ENCODE results near the gene SLC10A1. TPM values are rescaled to one million over a fixed set of nuclear protein-coding genes. Genes with fewer than 3 reads are reported as not detected.

SLC10A1 gene
- polyA plus RNA-seq, 1 experiment: not detected

- H3K27me3 ChIP-seq (ENCODE audit: control insufficient read depth, insufficient read depth, low read length): no peaks in the 10 kb centered on the region
- H3K9me3 ChIP-seq (ENCODE audit: control insufficient read depth, insufficient read depth, low read length): no peaks in the 10 kb centered on the region
- DNase-seq (ENCODE audit: low read depth, low spot score): no peak
- ChIA-PET CTCF (interaction anchor here (0.9 kb wide), 1 partner anchor 27 kb away, joined by 4 read pairs; no protein-coding TSS in a partner anchor), POLR2A (no interaction called here)
- H3K27ac ChIP-seq (ENCODE audit: low read depth, low read length): no peak overlapping the region
- no peak for TF ChIP-seq CTCF (IDR thresholded peaks at IDR 0.05; ENCODE audit: low read depth, low read length)
- no peak overlapping the region for H3K4me3 ChIP-seq (ENCODE audit: low read depth, low read length)
Measured at GRCh38 chr14:69754487-69754886, 42.6 kb downstream of the SLC10A1 start.

- POLR2A ChIA-PET: no interaction called here
- DNase-seq (ENCODE audit: low read depth, low spot score): no peak
- Histone ChIP-seq H3K27me3 (ENCODE audit: control insufficient read depth, insufficient read depth, low read length) (no peaks in the 10 kb centered on the region), H3K4me3 (ENCODE audit: low read depth, low read length) (no peak overlapping the region), H3K27ac (ENCODE audit: low read depth, low read length) (no peak overlapping the region), H3K9me3 (ENCODE audit: control insufficient read depth, insufficient read depth, low read length) (no peaks in the 10 kb centered on the region)
- no peak for TF ChIP-seq CTCF (IDR thresholded peaks at IDR 0.05; ENCODE audit: low read depth, low read length)
- CTCF ChIA-PET: no interaction called here
Measured at GRCh38 chr14:69753860-69754259, 43.2 kb downstream of the SLC10A1 start.

- no peak for DNase-seq (ENCODE audit: low read depth, low spot score)
- ChIA-PET CTCF (no interaction called here), POLR2A (no interaction called here)
- TF ChIP-seq CTCF (IDR thresholded peaks at IDR 0.05; ENCODE audit: low read depth, low read length): no peak
- Histone ChIP-seq H3K27me3 (ENCODE audit: control insufficient read depth, insufficient read depth, low read length) (no peaks in the 10 kb centered on the region), H3K4me3 (ENCODE audit: low read depth, low read length) (no peak overlapping the region), H3K9me3 (ENCODE audit: control insufficient read depth, insufficient read depth, low read length) (no peaks in the 10 kb centered on the region), H3K27ac (ENCODE audit: low read depth, low read length) (no peak overlapping the region)
Measured at GRCh38 chr14:69752773-69753172, 44.3 kb downstream of the SLC10A1 start.

- Histone ChIP-seq H3K4me3 (ENCODE audit: low read depth, low read length) (no peak overlapping the region), H3K27ac (ENCODE audit: low read depth, low read length) (no peak overlapping the region), H3K27me3 (ENCODE audit: control insufficient read depth, insufficient read depth, low read length) (no peaks in the 10 kb centered on the region), H3K9me3 (ENCODE audit: control insufficient read depth, insufficient read depth, low read length) (no peaks in the 10 kb centered on the region)
- no peak for DNase-seq (ENCODE audit: low read depth, low spot score)
- CTCF ChIA-PET: interaction anchor here (2.3 kb wide), 1 partner anchor 166 kb away, joined by 8 read pairs; no protein-coding TSS in a partner anchor
- POLR2A ChIA-PET: no interaction called here
- no peak for TF ChIP-seq CTCF (IDR thresholded peaks at IDR 0.05; ENCODE audit: low read depth, low read length)
Measured at GRCh38 chr14:69750495-69750894, 46.5 kb downstream of the SLC10A1 start.

GRCh38 chr14:69749956-69750355 is 47.1 kb downstream of the SLC10A1 start:
- DNase-seq (ENCODE audit: low read depth, low spot score): no peak
- H3K27me3 ChIP-seq (ENCODE audit: control insufficient read depth, insufficient read depth, low read length): no peaks in the 10 kb centered on the region
- TF ChIP-seq CTCF (IDR thresholded peaks at IDR 0.05; ENCODE audit: low read depth, low read length): no peak
- POLR2A ChIA-PET: no interaction called here
- CTCF ChIA-PET: interaction anchor here (2.3 kb wide), 1 partner anchor 165 kb away, joined by 8 read pairs; no protein-coding TSS in a partner anchor
- H3K27ac ChIP-seq (ENCODE audit: low read depth, low read length): no peak overlapping the region
- H3K4me3 ChIP-seq (ENCODE audit: low read depth, low read length): no peak overlapping the region
- no peaks in the 10 kb centered on the region for H3K9me3 ChIP-seq (ENCODE audit: control insufficient read depth, insufficient read depth, low read length)
